ENCODE results near the gene TRMU. TPM values are rescaled to one million over a fixed set of nuclear protein-coding genes. Genes with fewer than 3 reads are reported as not detected.

TRMU gene
- total RNA-seq, 5 donors from 2014 or later (not counting 1 experiment from before 2014, with no cell fraction given), result 62.8 to 92.1 (median 77.5) TPM

- Mint-ChIP-seq H3K27me3 (no peaks in the 10 kb centered on the region), H3K9me3 (no peaks in the 10 kb centered on the region), H3K36me3 (no peaks in the 10 kb centered on the region), H3K27ac (no peak overlapping the region), H3K4me3 (no peak overlapping the region), H3K4me1 (peaks cover 5% of the 10 kb centered on the region in 3 donors)
- Histone ChIP-seq H3K4me1 (ENCODE audit: control insufficient read depth in 1 of 2, extremely low read depth in 1 of 2, insufficient read depth in 2 of 2, low read length in 2 of 2) (peaks cover 0 to 2% of the 10 kb centered on the region in 2 experiments), H3K27ac (ENCODE audit: low read length) (no peak overlapping the region), H3K4me3 (ENCODE audit: control insufficient read depth in 1 of 2, extremely low read depth in 1 of 2, low read length in 1 of 2) (no peak overlapping the region), H3K9me3 (no peaks in the 10 kb centered on the region), H3K36me3 (ENCODE audit: control insufficient read depth in 2 of 2, extremely low read depth in 1 of 2, insufficient read depth in 1 of 2, low read length in 1 of 2) (no peaks in the 10 kb centered on the region), H3K27me3 (replicated peaks in 1 of 2; ENCODE audit: control insufficient read depth in 2 of 2, extremely low read depth in 1 of 2, insufficient read depth in 2 of 2, low read length in 1 of 2) (no peaks in the 10 kb centered on the region)
- CTCF ChIA-PET, result no interaction called here
- WGBS (ENCODE audit: insufficient coverage), result 88% methylated on average over 1 of the region's 8 CpGs
- POLR2A ChIA-PET, result no interaction called here
- ATAC-seq (replicated peaks in 1 of 4), result no peak
- no peak for DNase-seq
These were observed 5.9 kb upstream of the TRMU start for GRCh38 chr22:46329616-46330015.

- WGBS (ENCODE audit: insufficient coverage), result 100% methylated on average over 3 of the region's 4 CpGs
- POLR2A ChIA-PET, result no interaction called here
- H3K4me1 Mint-ChIP-seq, result peaks cover 5 to 9% (median 6%) of the 10 kb centered on the region in 3 donors
- Histone ChIP-seq H3K9me3 (no peaks in the 10 kb centered on the region), H3K27ac (ENCODE audit: low read length) (no peak overlapping the region), H3K4me1 (ENCODE audit: control insufficient read depth in 1 of 2, extremely low read depth in 1 of 2, insufficient read depth in 2 of 2, low read length in 2 of 2) (peaks cover 0 to 9% of the 10 kb centered on the region in 2 experiments), H3K4me3 (ENCODE audit: control insufficient read depth in 1 of 2, extremely low read depth in 1 of 2, low read length in 1 of 2) (no peak overlapping the region), H3K36me3 (ENCODE audit: control insufficient read depth in 2 of 2, extremely low read depth in 1 of 2, insufficient read depth in 1 of 2, low read length in 1 of 2) (no peaks in the 10 kb centered on the region), H3K27me3 (replicated peaks in 1 of 2; ENCODE audit: control insufficient read depth in 2 of 2, extremely low read depth in 1 of 2, insufficient read depth in 2 of 2, low read length in 1 of 2) (no peaks in the 10 kb centered on the region)
- DNase-seq, result no peak
- ATAC-seq (replicated peaks in 1 of 4), result no peak
- no peak overlapping the region for H3K27ac Mint-ChIP-seq
- H3K27me3 Mint-ChIP-seq, result no peaks in the 10 kb centered on the region
- no peaks in the 10 kb centered on the region for H3K36me3 Mint-ChIP-seq
- H3K9me3 Mint-ChIP-seq, result no peaks in the 10 kb centered on the region
- no peak overlapping the region for H3K4me3 Mint-ChIP-seq
- CTCF ChIA-PET, result no interaction called here
These were observed 5.1 kb upstream of the TRMU start for GRCh38 chr22:46330426-46330825.

GRCh38 chr22:46331496-46331895 lies 4.0 kb upstream of the TRMU start:
- Mint-ChIP-seq H3K4me1 (peaks cover 9 to 13% (median 10%) of the 10 kb centered on the region in 3 donors), H3K9me3 (no peaks in the 10 kb centered on the region), H3K36me3 (peaks cover 3% of the 10 kb centered on the region), H3K27me3 (no peaks in the 10 kb centered on the region), H3K4me3 (no peak overlapping the region), H3K27ac (no peak overlapping the region)
- no peak overlapping the region for H3K4me3 ChIP-seq (ENCODE audit: control insufficient read depth in 1 of 2, extremely low read depth in 1 of 2, low read length in 1 of 2)
- H3K9me3 ChIP-seq, result no peaks in the 10 kb centered on the region
- ATAC-seq (replicated peaks in 1 of 4) (no peak), DNase-seq (no peak)
- CTCF ChIA-PET, result no interaction called here
- POLR2A ChIA-PET, result no interaction called here
- H3K27me3 ChIP-seq (replicated peaks in 1 of 2; ENCODE audit: control insufficient read depth in 2 of 2, extremely low read depth in 1 of 2, insufficient read depth in 2 of 2, low read length in 1 of 2), result no peaks in the 10 kb centered on the region
- peaks cover 0 to 14% of the 10 kb centered on the region in 2 experiments for H3K4me1 ChIP-seq (ENCODE audit: control insufficient read depth in 1 of 2, extremely low read depth in 1 of 2, insufficient read depth in 2 of 2, low read length in 2 of 2)
- over 99% methylated on average over 23 of the region's 23 CpGs for WGBS (ENCODE audit: insufficient coverage)
- no peak overlapping the region for H3K27ac ChIP-seq (ENCODE audit: low read length)
- no peaks in the 10 kb centered on the region for H3K36me3 ChIP-seq (ENCODE audit: control insufficient read depth in 2 of 2, extremely low read depth in 1 of 2, insufficient read depth in 1 of 2, low read length in 1 of 2)

- Histone ChIP-seq H3K4me1 (ENCODE audit: control insufficient read depth in 1 of 2, extremely low read depth in 1 of 2, insufficient read depth in 2 of 2, low read length in 2 of 2) (peaks cover 0 to 30% of the 10 kb centered on the region in 2 experiments), H3K9me3 (no peaks in the 10 kb centered on the region), H3K27me3 (replicated peaks in 1 of 2; ENCODE audit: control insufficient read depth in 2 of 2, extremely low read depth in 1 of 2, insufficient read depth in 2 of 2, low read length in 1 of 2) (no peaks in the 10 kb centered on the region), H3K36me3 (ENCODE audit: control insufficient read depth in 2 of 2, extremely low read depth in 1 of 2, insufficient read depth in 1 of 2, low read length in 1 of 2) (peaks cover 0 to 34% of the 10 kb centered on the region in 2 donors), H3K27ac (ENCODE audit: low read length) (peak overlapping the region; percentile 34), H3K4me3 (ENCODE audit: control insufficient read depth in 1 of 2, extremely low read depth in 1 of 2, low read length in 1 of 2) (peak overlapping the region; percentile 96)
- ChIA-PET CTCF (interaction anchor here in 1 of 2 donors (1.6 kb wide), 1 partner anchor 31 kb away, joined by 3 read pairs; no protein-coding TSS in a partner anchor), POLR2A (interaction anchor here in 1 of 2 donors (0.7 kb wide), 1 partner anchor 668 kb away, joined by 5 read pairs; no protein-coding TSS in a partner anchor)
- ATAC-seq (replicated peaks in 1 of 4), result peak in 3 of 4 experiments; percentile 2 to 24 (median 8)
- Mint-ChIP-seq H3K4me3 (peak overlapping the region; percentile 93 to 96 (median 96)), H3K4me1 (peaks cover 43 to 49% (median 46%) of the 10 kb centered on the region in 3 donors), H3K27ac (peak overlapping the region; percentile 87 to 89), H3K9me3 (no peaks in the 10 kb centered on the region), H3K36me3 (peaks cover 28% of the 10 kb centered on the region), H3K27me3 (no peaks in the 10 kb centered on the region)
- WGBS (ENCODE audit: insufficient coverage), result 9% methylated on average over 32 of the region's 42 CpGs
- peak in 6 of 35 experiments; percentile 4 to 17 (median 7) for DNase-seq
These were observed 885 bp downstream of the TRMU start for GRCh38 chr22:46336119-46337078.

GRCh38 chr22:46337870-46338269 lies 2.4 kb downstream of the TRMU start:
- Histone ChIP-seq H3K9me3 (no peaks in the 10 kb centered on the region), H3K4me3 (ENCODE audit: control insufficient read depth in 1 of 2, extremely low read depth in 1 of 2, low read length in 1 of 2) (no peak overlapping the region), H3K4me1 (ENCODE audit: control insufficient read depth in 1 of 2, extremely low read depth in 1 of 2, insufficient read depth in 2 of 2, low read length in 2 of 2) (peaks cover 0 to 30% of the 10 kb centered on the region in 2 experiments), H3K27ac (ENCODE audit: low read length) (no peak overlapping the region), H3K27me3 (replicated peaks in 1 of 2; ENCODE audit: control insufficient read depth in 2 of 2, extremely low read depth in 1 of 2, insufficient read depth in 2 of 2, low read length in 1 of 2) (no peaks in the 10 kb centered on the region), H3K36me3 (ENCODE audit: control insufficient read depth in 2 of 2, extremely low read depth in 1 of 2, insufficient read depth in 1 of 2, low read length in 1 of 2) (peaks cover 0 to 48% of the 10 kb centered on the region in 2 donors)
- no peak overlapping the region for H3K27ac Mint-ChIP-seq
- peak overlapping the region; percentile 22 to 96 (median 93) for H3K4me3 Mint-ChIP-seq
- DNase-seq (no peak), ATAC-seq (replicated peaks in 1 of 4) (no peak)
- ChIA-PET CTCF (no interaction called here), POLR2A (no interaction called here)
- H3K36me3 Mint-ChIP-seq, result peaks cover 32% of the 10 kb centered on the region
- H3K9me3 Mint-ChIP-seq, result no peaks in the 10 kb centered on the region
- H3K27me3 Mint-ChIP-seq, result no peaks in the 10 kb centered on the region
- peaks cover 46 to 51% (median 49%) of the 10 kb centered on the region in 3 donors for H3K4me1 Mint-ChIP-seq
- 93% methylated on average over 7 of the region's 9 CpGs for WGBS (ENCODE audit: insufficient coverage)

GRCh38 chr22:46338636-46339035 lies 3.1 kb downstream of the TRMU start:
- peaks cover 47 to 51% (median 49%) of the 10 kb centered on the region in 3 donors for H3K4me1 Mint-ChIP-seq
- ChIA-PET POLR2A (no interaction called here), CTCF (no interaction called here)
- H3K4me3 ChIP-seq (ENCODE audit: control insufficient read depth in 1 of 2, extremely low read depth in 1 of 2, low read length in 1 of 2), result no peak overlapping the region
- WGBS (ENCODE audit: insufficient coverage), result 97% methylated on average over 3 of the region's 8 CpGs
- H3K27ac ChIP-seq (ENCODE audit: low read length), result no peak overlapping the region
- H3K27ac Mint-ChIP-seq, result peak overlapping the region in 1 of 2 donors; percentile 0
- no peaks in the 10 kb centered on the region for H3K9me3 ChIP-seq
- peaks cover 0 to 30% of the 10 kb centered on the region in 2 experiments for H3K4me1 ChIP-seq (ENCODE audit: control insufficient read depth in 1 of 2, extremely low read depth in 1 of 2, insufficient read depth in 2 of 2, low read length in 2 of 2)
- H3K27me3 Mint-ChIP-seq, result no peaks in the 10 kb centered on the region
- DNase-seq (no peak), ATAC-seq (replicated peaks in 1 of 4) (no peak)
- no peaks in the 10 kb centered on the region for H3K9me3 Mint-ChIP-seq
- no peaks in the 10 kb centered on the region for H3K27me3 ChIP-seq (replicated peaks in 1 of 2; ENCODE audit: control insufficient read depth in 2 of 2, extremely low read depth in 1 of 2, insufficient read depth in 2 of 2, low read length in 1 of 2)
- H3K4me3 Mint-ChIP-seq, result no peak overlapping the region
- peaks cover 0 to 51% of the 10 kb centered on the region in 2 donors for H3K36me3 ChIP-seq (ENCODE audit: control insufficient read depth in 2 of 2, extremely low read depth in 1 of 2, insufficient read depth in 1 of 2, low read length in 1 of 2)
- H3K36me3 Mint-ChIP-seq, result peaks cover 33% of the 10 kb centered on the region

Data from T-cell (primary cell).